HG03432 (cell line): ENCODE results near the gene GNB1.
A peak's percentile ranks its signal among the peaks of the same experiment; 100 is the strongest.

Experiments
- ATAC-seq: cut with Tn5 transposase; IDR thresholded peaks from one replicate; pipeline ENCODE4 v1.9.1; 2021; ENCODE audit warnings: mild to moderate bottlenecking, moderate library complexity; ENCODE audit not compliant: unreplicated experiment

GNB1 gene

DNA sequence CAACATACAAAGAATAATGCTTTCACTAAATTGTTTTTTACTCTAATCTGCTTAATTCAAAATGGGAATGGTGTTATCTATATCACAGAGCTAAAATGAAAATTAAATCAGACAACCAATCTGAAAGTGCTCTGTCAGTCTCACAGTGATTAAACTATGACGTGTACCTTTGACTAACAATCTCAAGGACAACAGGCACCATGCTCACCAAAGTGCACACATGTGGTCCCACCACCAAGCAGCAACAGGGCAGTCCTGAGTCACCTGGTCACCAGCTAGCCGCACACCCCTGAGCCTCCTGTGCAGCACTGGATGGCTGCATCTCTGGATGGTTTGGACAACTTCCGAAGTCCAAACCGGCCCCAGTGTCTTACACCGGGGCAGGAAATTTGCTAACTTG lies 58.1 kb downstream of the GNB1 start:
- ATAC-seq, result no peak

DNA sequence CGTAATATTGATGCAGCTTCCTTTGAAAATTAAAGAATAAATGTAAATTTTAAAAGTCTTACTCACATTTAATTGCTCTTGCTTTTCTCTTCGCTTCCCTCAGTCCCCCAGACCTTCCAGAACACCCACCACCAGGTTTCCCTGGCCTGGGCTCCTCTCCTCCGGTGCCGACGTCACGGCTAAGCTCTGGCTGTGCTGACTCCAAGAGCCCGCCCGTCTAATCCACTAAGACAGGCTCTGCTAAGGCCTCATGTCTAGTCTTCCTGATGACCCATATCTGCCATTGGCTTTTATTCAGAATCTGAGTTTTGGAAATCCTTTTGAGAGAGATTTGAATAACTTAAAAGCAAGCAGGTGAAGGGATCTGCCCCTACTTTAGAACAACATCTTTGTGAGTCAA lies 58.7 kb downstream of the GNB1 start:
- no peak for ATAC-seq

DNA sequence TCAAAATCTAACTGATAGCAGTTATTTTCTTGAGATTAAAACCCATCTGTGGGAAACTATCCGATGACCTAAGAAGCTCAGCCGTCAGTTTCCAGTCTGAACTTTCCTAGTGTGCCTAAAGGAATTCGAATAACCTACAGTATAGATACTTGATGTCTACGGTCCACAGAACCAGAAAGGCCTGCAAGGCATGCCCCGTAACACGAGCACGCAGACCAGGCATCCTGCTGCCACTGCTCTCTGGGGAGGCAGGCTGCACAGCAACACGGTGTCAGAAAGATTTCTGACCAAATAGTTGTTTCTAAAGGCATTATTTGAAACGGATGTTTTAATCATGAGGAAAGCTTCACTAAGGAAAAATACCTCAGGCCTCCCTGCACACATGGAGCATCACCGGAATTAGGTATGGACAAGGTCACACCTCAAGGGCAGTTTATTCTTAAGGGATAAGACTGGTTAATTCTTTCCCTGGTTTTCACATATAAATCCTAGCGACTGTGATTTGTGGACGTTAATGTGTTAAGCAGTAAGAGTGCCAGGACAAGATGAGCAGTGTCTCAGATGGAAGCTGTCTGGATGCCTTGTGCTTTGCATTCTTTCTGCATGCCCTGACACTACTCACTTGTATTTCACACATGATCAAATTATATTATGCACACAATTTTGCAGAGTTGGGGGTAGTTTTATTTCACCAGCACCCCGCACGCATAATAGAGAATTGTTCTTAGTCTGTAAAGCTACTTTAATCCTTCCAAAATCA lies 63.6 kb downstream of the GNB1 start:
- ATAC-seq, result no peak

DNA sequence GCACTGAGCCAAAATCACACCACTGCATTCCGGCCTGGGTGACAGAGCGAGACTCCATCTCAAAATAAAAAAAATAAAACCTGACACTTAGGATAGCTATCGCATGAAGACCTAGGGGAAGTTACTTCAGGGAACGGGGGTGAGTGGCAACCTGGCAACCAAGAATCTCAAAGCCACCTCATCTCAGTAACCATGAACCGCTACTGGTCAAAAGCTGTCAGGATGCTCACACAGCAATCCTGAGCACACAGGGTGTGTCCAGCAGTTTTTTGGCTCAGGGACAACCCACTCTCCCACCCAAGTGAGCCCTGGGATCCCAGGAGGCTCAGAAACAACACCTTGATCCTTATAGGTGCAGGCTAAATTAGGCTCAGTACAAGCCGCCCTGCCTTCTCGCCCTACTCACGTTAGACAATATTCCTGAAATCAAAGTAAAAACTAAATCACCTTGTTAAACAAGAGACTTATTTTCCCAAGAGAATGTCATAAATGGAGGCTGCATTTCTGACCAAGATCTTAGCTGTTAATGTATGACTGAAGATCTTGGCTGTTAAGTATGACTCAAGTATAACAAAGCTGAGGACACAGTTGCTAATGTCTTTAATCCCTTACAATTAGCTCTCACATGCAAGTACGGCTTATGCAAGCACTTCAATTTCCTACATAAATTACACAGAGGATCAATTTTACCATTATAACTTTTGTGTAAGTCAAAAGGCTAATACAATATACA lies 64.4 kb downstream of the GNB1 start:
- ATAC-seq, result no peak

DNA sequence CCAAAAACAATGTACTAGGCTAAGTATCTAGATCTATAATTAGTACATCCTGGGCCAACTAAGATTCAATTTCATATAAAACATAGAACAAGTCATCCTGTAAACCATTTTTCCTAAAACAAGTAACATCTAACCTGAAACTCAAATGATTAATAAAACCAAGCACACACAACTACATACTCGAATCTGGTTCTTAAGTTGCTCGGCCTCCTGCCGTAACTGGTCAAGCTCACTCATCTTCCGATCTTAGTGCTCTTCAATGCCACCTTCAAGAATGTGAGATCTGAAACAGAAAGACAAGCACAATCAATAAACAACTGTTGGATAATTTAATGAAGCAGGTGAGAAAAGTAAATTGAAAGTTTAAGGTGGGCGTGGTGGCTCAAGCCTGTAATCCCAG lies 65.7 kb downstream of the GNB1 start:
- no peak for ATAC-seq

DNA sequence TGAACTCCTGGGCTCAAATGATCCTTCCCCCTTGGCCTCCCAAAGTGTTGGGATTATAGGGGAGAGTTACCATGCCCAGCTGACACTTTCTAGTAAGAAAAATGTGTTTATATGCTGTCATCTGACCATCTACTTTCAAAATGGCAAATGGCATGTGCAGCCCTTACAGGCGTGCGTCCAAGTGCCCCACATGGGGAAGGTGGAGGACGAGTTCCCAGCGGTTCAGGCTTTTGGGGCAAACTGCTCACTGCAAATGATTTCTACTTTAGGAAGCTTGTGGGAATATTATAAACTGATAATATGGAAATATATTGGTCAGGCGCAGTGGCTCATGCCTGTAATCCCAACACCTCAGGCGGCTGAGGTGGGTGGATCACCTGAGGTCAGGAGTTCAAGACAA lies 71.1 kb downstream of the GNB1 start:
- no peak for ATAC-seq

DNA sequence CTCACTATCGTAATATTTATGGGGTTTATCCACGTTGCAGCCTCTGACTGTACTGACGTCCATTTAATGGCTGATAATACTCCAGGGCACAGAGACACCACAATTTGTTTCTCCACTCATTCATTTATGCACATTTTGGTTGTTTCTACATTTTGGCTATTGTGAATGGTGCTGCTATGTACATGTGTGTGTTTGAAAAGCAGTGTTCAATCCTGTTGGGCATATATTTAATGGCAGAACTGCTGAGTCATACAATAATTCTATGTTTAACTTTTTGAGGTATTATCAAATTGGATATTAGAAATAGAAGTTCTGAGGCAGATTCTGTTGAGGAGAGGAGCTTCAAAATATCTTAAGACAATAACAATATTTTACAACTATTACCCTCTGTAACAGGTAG lies 73.7 kb downstream of the GNB1 start:
- ATAC-seq, result no peak

DNA sequence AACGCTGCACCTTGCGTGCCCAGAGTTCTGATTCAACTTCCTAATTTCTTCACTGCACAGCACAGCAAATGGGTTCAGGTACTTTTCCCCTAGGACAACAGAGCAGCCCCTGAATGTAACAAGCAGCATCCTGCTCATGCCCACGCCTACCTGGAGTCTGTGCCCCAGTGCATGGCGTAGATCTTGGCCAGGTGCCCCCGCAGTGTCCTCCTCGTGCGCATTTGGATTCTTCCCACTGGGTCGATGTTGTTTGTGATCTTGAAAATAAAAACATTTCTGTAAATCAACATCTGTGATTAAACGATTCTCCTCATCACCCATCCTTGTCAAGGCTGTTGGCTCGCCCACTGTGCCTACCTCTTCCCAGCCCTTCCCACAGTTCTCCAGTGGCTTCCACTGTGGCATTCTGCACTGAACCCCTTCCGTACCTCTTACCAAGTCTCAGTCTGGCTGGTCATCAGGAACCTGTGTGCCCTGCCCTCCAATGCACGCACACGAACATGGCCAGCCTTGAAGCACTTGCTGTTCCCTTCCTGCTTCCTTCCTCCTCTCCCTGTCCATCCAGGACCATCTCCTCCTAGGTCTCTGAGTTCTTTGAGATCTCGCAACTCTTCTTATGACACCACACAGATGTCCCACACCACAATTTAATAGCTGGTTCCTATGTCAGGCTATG lies 75.1 kb downstream of the GNB1 start:
- no peak for ATAC-seq

DNA sequence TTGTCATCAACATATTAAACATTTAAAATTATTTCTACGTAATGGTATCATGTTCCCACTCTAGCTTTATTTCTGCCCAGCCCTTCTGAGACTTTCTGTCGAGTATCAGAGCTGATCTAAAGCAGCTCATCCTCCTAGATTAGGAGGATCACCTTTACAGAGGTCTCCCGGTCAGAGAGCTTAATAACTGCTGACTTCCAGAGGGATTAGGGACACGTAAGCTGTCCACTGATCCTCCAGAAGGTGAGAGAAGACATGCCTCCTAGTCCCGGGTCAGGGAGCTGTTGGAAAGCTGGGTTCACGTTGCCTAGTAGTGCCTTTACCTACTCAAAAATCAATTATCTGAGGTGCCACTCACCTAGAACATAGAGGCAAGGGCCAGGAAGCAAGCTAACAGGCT lies 81.4 kb downstream of the GNB1 start:
- no peak for ATAC-seq

DNA sequence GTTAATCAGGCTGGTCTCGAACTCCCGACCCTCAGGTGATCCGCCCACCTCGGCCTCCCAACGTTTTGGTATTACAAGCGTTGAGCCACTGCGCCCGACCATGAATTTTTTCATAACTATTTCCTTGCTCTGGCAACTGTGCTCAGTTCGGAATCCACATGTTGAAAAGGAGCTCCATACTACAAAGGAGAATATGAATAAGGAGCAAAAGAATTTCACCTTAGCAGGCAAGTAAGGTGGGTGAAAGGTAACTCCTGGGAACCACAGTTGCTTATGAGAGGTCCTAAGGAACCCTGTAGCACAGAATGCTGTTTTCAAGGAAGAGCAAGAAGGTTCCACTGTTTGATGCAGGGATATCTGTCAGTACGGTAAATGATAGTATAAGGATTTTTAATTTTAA lies 82.7 kb downstream of the GNB1 start:
- ATAC-seq, result no peak

DNA sequence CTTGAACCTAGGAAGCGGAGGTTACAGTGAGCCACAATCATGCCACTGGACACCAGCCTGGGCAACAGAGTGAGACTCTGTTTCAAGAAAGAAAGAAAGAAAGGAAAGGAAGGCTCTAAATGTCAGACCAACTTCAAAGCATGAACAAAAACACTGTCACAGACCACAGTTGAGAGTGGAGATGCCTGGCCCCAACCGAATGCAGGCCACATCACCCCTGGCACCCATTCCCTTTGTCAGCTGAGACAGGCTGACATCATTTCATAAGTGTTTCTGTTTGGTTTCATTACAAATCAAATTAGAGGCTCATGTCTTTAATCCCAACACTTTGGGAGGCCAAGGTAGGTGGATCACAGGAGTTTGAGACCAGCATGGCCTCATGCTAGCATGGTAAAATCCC lies 84.0 kb downstream of the GNB1 start:
- ATAC-seq, result no peak

DNA sequence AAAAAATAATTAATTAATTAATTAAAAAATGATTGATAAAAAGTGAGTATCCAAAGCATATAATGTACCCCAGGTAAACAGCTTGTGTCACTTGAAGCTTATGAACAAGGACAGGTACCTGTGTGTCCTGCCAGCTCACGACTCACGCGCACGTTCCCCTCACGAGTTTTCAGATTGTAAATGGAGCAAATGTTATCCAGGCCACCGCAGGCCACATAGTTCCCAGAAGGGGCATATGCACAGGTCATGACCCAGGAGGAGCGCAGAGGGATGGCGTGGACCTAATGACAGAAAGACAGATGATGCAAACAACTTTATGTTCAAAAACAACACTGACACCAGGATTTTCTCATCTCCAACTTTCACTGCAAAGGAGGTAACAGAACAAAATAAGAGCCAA lies 86.6 kb downstream of the GNB1 start:
- ATAC-seq, result no peak

DNA sequence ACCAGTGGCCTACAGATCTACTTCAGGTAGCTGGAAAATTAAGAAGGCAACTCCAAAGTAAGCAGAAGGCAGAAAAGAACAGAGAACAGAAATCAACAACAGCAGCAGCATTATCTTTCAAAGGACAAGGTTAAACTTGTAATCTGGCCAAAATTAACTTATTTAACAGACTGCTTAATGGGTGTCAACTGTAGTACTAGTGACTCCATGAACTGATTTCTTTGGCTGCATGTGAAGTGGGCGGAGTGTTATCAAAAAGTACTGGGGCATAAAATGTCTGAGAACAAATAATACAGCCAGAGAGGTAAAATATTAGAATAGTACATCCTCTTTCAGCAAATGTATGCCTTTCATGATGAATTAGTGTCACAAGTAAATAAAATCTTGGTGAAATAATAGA lies 88.0 kb downstream of the GNB1 start:
- no peak for ATAC-seq

DNA sequence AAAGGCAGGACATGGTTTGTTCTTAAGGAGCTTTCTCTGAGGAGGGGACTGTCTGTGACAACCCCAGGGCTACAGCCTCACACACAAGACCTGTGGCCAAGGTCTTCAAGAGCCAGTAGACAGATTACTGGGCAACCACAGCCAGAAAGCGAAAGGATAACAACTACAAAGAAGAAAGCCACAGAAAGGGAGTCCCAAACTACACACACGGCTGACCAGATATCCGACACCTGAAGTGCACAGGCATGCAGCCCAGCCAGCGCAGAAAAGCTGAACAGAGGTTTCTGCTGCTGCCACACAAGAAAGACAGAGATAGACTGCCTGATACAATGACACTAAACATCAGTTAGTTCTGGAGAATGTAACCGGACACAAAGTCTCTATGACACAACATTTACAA lies 91.2 kb downstream of the GNB1 start:
- peak; percentile 77 for ATAC-seq

DNA sequence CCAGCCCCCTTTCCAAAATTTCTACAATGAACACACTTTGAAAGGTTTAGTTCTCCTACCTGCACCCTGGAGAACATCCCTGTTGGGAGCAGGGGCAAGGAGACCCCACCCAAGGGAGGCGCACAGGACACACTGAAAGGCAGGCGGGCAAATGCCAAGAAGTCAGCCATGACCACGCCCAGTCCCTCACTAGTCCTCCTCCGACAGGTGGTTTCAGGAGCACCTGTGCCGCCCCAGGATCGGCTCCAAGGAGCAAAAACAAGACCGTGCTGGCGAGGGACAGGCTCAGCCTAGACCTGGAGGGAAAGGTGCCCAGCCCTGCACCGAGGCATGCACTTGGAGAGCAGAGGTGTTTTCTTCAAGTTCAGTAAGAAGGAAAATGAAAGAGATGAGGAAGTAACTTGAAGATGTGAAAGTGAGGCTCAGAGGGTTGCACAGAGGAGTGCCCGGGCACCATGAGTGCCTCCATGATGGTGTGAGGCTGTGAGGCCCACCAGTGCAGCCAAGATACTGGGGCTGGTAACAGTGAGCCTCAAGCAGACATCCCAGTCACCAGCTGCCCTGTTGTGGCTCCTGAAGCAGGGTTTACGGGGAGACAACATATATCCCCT lies 93.1 kb downstream of the GNB1 start:
- no peak for ATAC-seq

DNA sequence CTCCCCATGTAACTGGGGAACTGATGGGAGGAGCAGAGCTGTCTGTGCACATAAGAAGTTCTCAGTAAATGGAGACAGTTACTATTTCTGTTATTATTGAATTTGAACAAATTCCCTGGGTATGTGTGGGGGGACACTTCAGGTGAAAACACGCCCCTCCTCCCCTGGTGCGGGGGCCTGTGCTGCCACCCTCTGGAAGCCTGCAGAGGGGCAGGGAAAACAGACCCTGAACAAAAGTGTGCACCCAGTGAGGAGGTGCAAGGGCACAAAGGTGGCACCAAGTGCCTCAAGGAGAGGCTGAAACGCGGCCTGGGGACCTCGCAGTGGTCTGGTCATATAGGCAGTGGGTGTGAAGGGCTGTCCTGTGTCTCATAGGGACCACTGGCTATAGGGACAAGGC lies 94.4 kb downstream of the GNB1 start:
- no peak for ATAC-seq

DNA sequence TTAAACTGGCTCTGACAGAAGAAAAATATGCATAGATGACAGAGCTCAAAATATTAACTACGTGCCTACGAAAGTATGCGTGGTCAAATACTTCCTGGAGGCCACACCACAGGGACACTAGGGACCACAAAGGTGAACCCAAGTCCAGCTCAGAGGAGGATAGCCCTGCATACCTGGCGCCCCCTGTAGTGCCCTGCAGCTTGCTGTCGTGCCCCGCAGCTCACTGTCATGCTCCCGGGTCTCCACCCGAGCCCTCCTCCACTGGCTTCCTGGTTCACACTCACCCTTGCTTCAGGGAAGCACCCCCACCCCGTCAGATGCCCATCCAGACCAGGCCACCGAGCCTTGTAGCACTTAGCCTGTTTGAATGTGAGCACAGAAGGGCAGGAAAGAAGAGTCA lies 95.9 kb downstream of the GNB1 start:
- ATAC-seq, result no peak

DNA sequence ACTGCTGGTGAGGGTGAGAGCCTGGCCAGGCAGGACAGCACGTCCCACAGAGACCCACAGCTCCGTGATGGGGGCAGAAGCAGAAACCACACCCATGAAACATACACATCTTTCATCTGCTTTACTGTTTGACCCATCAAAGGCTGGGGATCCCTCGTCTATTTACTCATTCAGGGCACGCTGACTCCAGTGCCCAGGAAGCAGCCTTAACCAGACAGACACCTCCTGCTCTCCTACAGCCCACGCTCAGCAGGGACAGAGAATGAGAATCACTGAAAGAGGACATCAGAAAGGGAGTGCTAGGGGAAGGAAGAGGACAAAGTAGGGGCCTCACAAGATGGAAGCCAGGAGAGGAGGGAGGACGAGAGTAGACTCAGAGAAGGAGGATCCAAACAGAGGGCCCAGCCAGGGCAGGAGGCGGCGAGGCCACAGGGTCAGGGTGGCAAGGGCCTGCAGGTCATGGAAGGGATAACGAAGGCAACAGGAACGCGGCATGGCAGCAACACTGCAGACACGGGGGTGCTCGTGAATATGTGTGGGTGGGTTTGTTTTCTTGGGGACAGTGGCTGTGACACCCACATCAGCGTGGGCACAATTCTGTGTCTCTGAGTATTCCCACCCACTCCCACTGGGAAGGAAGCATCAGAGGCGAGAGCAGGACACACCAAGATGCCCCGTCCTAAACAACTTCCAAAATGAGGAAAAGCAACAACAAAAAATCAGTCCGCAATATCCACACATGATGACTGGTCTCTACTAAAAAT lies 97.2 kb downstream of the GNB1 start:
- ATAC-seq, result no peak

DNA sequence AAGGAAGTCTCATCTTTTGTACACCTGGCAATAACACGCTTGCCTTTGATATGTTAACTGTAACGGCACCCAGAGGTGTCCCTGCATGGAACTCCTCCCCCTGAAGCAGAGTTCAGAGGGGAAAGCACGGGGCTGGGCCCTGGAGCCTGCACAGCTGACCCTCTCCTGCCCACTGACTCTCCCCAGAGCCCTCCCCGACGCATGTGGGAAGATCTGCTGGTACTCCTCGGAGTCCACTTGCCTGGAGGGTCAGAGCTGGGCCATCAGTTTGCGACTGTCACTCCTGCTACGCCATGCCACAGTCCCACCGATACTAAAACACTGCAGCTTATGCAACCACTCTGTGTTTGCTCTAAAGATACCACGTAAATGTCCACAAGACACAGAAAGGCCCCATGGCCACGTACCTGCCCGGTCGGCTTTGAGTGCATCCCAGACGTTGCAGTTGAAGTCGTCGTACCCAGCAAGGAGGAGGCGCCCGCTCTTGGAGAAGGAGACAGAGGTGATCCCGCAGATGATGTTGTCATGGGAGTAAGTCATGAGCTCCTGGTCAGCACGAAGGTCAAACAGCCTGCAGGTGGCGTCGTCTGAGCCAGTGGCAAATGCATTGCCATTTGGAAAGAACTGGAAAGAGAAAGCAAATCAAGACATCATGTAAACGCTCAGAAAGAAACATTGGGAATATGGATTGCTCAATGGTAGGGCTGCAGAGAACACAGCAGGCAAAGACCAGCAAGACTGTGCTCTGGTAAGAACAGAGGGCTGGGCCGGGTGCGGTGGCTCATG lies 102.0 kb downstream of the GNB1 start:
- ATAC-seq, result no peak

DNA sequence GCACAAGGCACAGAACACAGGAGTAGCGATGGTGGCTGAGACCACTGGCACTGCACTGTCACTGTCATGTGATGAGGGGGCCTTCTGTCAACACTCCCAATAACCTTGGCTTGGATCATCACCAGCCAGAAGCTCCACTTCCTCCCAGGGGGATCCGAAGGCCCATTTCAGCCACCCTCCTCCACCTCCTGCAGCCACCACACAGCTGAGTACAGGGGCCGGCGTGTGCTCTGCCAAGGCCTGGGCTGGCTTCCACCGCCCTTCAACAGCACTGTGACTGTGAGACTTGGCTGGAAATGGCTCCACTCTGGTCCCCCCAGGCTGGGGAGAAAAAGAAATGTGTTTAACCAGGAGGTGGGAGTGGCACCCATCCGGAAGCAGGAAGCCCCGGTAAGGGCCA lies 102.8 kb downstream of the GNB1 start:
- no peak for ATAC-seq
